ENCODE data around the gene DPM1. TPM values are rescaled to one million over a fixed set of nuclear protein-coding genes. Genes with fewer than 3 reads are reported as not detected.

Gene DPM1
- total RNA-seq, 1 experiment from 2014 or later = 57.8 TPM

- TF ChIP-seq ZNF532 (CRISPR knock-in tag; IDR thresholded peaks at IDR 0.05; ENCODE audit: borderline replicate concordance) (no peak), GABPB1 (CRISPR knock-in tag; IDR thresholded peaks at IDR 0.05) (peak; percentile 77)
- H3K9me3 Mint-ChIP-seq = no peaks in the 10 kb centered on the region
- CTCF ChIA-PET = interaction anchor here (2.4 kb wide), 1 partner anchor 104 kb away, joined by 11 read pairs; the partner anchor contains the start of gene BCAS4
- H3K36me3 Mint-ChIP-seq = peaks cover 71% of the 10 kb centered on the region
- no peaks in the 10 kb centered on the region for H3K27me3 Mint-ChIP-seq (ENCODE audit: low read depth)
- H3K4me1 Mint-ChIP-seq = no peaks in the 10 kb centered on the region
- no peak for ATAC-seq
- H3K27ac Mint-ChIP-seq = peak overlapping the region; percentile 32
- no peak for DNase-seq (ENCODE audit: low spot score)
- POLR2A ChIA-PET = interaction anchor here (0.6 to 0.7 kb wide), 2 partner anchors 22 to 739 kb away, joined by 3 read pairs; no protein-coding TSS in a partner anchor
- H3K4me3 Mint-ChIP-seq = no peak overlapping the region
These were observed 59.9 kb downstream of the DPM1 start for GRCh38 chr20:50898475-50898874.

DNA sequence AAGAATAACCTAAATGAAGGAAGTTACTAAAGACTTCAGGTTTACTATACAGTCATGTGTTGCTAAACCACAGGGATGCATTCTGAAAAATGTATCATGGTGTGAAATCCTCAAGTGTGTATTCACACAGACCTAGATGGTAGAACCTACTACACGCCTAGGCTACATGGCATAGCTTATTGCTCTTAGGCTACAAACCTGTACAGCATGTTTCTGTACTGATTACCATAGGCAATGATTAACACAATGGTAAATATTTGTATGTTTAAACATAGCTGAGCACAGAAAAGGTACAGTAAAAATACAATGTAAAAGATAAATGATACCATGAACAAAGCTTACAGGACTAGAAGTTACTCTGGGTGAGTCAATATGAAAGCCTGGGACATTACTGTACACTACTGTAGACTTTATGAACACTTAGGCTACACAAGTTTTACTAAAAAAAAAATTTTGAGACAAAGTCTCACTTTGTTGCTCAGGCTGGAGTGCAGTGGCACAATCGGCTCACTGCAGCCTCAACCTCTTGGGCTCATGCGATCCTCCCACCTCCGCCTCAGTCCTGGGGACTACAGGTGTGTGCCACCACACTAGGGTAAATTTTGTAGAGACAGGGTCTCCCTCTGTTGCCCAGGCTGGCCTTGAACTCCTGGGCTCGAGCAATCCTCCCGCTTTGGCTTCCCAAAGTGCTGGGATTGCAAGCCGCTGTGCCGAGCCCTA, 63.1 kb downstream of the DPM1 start:
- Mint-ChIP-seq H3K4me3 (no peak overlapping the region), H3K27ac (no peak overlapping the region), H3K36me3 (peaks cover 79% of the 10 kb centered on the region), H3K4me1 (no peaks in the 10 kb centered on the region), H3K27me3 (ENCODE audit: low read depth) (no peaks in the 10 kb centered on the region), H3K9me3 (no peaks in the 10 kb centered on the region)
- DNase-seq (ENCODE audit: low spot score) (no peak), ATAC-seq (no peak; the same call in 1 of the 2 replicates)
- ChIA-PET CTCF (interaction anchor here (0.5 to 1.4 kb wide), 3 partner anchors 100 to 470 kb away, joined by 3 read pairs; partner anchors contain the start of gene BCAS4), POLR2A (no interaction called here)
- TF ChIP-seq, protein P1, sequence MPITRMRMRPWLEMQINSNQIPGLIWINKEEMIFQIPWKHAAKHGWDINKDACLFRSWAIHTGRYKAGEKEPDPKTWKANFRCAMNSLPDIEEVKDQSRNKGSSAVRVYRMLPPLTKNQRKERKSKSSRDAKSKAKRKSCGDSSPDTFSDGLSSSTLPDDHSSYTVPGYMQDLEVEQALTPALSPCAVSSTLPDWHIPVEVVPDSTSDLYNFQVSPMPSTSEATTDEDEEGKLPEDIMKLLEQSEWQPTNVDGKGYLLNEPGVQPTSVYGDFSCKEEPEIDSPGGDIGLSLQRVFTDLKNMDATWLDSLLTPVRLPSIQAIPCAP (CRISPR knock-in tag; IDR thresholded peaks at IDR 0.05) = no peak
- no peak for TF ChIP-seq ETV6 (CRISPR knock-in tag; IDR thresholded peaks at IDR 0.05)
- no peak for TF ChIP-seq ZNF263 (CRISPR knock-in tag; IDR thresholded peaks at IDR 0.05; ENCODE audit: low read depth)
- TF ChIP-seq, protein P2, sequence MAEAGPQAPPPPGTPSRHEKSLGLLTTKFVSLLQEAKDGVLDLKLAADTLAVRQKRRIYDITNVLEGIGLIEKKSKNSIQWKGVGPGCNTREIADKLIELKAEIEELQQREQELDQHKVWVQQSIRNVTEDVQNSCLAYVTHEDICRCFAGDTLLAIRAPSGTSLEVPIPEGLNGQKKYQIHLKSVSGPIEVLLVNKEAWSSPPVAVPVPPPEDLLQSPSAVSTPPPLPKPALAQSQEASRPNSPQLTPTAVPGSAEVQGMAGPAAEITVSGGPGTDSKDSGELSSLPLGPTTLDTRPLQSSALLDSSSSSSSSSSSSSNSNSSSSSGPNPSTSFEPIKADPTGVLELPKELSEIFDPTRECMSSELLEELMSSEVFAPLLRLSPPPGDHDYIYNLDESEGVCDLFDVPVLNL (CRISPR knock-in tag; IDR thresholded peaks at IDR 0.05; ENCODE audit: borderline replicate concordance, low read depth) = no peak
- no peak for TF ChIP-seq ZNF512 (CRISPR knock-in tag; IDR thresholded peaks at IDR 0.05; ENCODE audit: borderline replicate concordance)
- TF ChIP-seq ELF4 (CRISPR knock-in tag; IDR thresholded peaks at IDR 0.05; ENCODE audit: low read depth) = no peak
- TF ChIP-seq NFYB (CRISPR knock-in tag; conservative IDR thresholded peaks at IDR 0.05; ENCODE audit: low read depth) = no peak
- TF ChIP-seq ZNF138 (CRISPR knock-in tag; conservative IDR thresholded peaks at IDR 0.05) = no peak
- TF ChIP-seq TP53 (CRISPR knock-in tag; IDR thresholded peaks at IDR 0.05) = no peak
- TF ChIP-seq NR3C1 (CRISPR knock-in tag; conservative IDR thresholded peaks at IDR 0.05; ENCODE audit: low read depth) = no peak
- TF ChIP-seq SOX15 (CRISPR knock-in tag; IDR thresholded peaks at IDR 0.05) = no peak
- TF ChIP-seq JAZF1 (CRISPR knock-in tag; IDR thresholded peaks at IDR 0.05) = no peak
- TF ChIP-seq, protein P3, sequence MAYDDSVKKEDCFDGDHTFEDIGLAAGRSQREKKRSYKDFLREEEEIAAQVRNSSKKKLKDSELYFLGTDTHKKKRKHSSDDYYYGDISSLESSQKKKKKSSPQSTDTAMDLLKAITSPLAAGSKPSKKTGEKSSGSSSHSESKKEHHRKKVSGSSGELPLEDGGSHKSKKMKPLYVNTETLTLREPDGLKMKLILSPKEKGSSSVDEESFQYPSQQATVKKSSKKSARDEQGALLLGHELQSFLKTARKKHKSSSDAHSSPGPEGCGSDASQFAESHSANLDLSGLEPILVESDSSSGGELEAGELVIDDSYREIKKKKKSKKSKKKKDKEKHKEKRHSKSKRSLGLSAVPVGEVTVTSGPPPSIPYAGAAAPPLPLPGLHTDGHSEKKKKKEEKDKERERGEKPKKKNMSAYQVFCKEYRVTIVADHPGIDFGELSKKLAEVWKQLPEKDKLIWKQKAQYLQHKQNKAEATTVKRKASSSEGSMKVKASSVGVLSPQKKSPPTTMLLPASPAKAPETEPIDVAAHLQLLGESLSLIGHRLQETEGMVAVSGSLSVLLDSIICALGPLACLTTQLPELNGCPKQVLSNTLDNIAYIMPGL (CRISPR knock-in tag; IDR thresholded peaks at IDR 0.05) = no peak

Data from WTC11 (cell line).